ENCODE measurements around the gene VPS18. TPM values are rescaled to one million over a fixed set of nuclear protein-coding genes. Genes with fewer than 3 reads are reported as not detected.

VPS18 gene
- polyA plus RNA-seq, 1 donor from 2014 or later, result 13.8 TPM

DNA sequence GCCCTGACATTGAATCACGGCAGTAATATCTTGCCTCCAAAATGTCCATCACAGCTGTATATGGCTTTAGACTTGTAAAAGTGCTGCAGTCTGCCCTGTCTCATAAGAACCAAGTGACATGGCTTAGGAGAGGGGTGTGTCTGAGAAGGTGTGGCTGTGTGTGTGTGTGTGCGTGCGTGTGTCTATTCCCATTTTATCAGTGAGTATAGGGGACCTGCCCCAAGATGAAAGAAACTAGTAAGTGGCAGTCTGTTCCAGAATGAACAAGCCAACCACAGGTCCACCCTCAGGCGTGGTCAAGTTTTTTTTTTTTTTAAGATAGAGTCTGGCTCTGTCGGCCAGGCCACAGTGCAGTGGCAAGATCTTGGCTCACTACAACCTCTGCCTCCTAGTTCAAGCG is 14.6 kb upstream of the VPS18 start:
- H3K79me2 ChIP-seq (replicated peaks; ENCODE audit: insufficient read depth, low read length), result no peaks in the 10 kb centered on the region
- TF ChIP-seq, protein P1, sequence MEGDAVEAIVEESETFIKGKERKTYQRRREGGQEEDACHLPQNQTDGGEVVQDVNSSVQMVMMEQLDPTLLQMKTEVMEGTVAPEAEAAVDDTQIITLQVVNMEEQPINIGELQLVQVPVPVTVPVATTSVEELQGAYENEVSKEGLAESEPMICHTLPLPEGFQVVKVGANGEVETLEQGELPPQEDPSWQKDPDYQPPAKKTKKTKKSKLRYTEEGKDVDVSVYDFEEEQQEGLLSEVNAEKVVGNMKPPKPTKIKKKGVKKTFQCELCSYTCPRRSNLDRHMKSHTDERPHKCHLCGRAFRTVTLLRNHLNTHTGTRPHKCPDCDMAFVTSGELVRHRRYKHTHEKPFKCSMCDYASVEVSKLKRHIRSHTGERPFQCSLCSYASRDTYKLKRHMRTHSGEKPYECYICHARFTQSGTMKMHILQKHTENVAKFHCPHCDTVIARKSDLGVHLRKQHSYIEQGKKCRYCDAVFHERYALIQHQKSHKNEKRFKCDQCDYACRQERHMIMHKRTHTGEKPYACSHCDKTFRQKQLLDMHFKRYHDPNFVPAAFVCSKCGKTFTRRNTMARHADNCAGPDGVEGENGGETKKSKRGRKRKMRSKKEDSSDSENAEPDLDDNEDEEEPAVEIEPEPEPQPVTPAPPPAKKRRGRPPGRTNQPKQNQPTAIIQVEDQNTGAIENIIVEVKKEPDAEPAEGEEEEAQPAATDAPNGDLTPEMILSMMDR (IDR thresholded peaks at IDR 0.05; ENCODE audit: poor library complexity, severe bottlenecking), result no peak
- no peak for TF ChIP-seq EP300 (conservative IDR thresholded peaks at IDR 0.05; ENCODE audit: poor library complexity, severe bottlenecking)
- TF ChIP-seq EZH2 (IDR thresholded peaks at IDR 0.05; ENCODE audit: borderline replicate concordance, insufficient read depth, low read length, poor library complexity, severe bottlenecking), result no peak
- no peak for TF ChIP-seq RAD21 (conservative IDR thresholded peaks at IDR 0.05)
- TF ChIP-seq TAF1 (IDR thresholded peaks at IDR 0.05; ENCODE audit: low read depth), result no peak
- no peak for TF ChIP-seq REST (IDR thresholded peaks at IDR 0.05; ENCODE audit: borderline replicate concordance)
- TF ChIP-seq MXI1 (conservative IDR thresholded peaks at IDR 0.05; ENCODE audit: poor library complexity, severe bottlenecking), result no peak
- no peaks in the 10 kb centered on the region for H3K9me3 ChIP-seq (ENCODE audit: low read length)
- H3K27ac ChIP-seq (ENCODE audit: low read length), result no peak overlapping the region
- H3K9me2 ChIP-seq (ENCODE audit: insufficient read depth, low read length), result no peaks in the 10 kb centered on the region
- no peaks in the 10 kb centered on the region for H3F3A ChIP-seq (ENCODE audit: insufficient read depth, low read length, poor library complexity, severe bottlenecking)
- H3K27me3 ChIP-seq (ENCODE audit: insufficient read depth, low read depth, low read length), result no peaks in the 10 kb centered on the region
- no peaks in the 10 kb centered on the region for H3K36me3 ChIP-seq (ENCODE audit: insufficient read depth, low read length)
- no peaks in the 10 kb centered on the region for H4K20me1 ChIP-seq (ENCODE audit: insufficient read depth)
- no peak overlapping the region for H3K9ac ChIP-seq (ENCODE audit: low read length)
- H2AFZ ChIP-seq (ENCODE audit: low read depth, low read length), result no peak overlapping the region
- no peak overlapping the region for H3K4me3 ChIP-seq (ENCODE audit: low read length)
- H3K4me2 ChIP-seq (ENCODE audit: low read length), result no peak overlapping the region

GRCh38 chr15:40881351-40881750 is 12.9 kb upstream of the VPS18 start:
- Histone ChIP-seq H3K9ac (ENCODE audit: low read length) (no peak overlapping the region), H3K36me3 (ENCODE audit: insufficient read depth, low read length) (no peaks in the 10 kb centered on the region), H4K20me1 (ENCODE audit: insufficient read depth) (no peaks in the 10 kb centered on the region), H3K9me3 (ENCODE audit: low read length) (no peaks in the 10 kb centered on the region), H2AFZ (ENCODE audit: low read depth, low read length) (no peak overlapping the region), H3K79me2 (replicated peaks; ENCODE audit: insufficient read depth, low read length) (no peaks in the 10 kb centered on the region), H3K4me3 (ENCODE audit: low read length) (no peak overlapping the region), H3K4me2 (ENCODE audit: low read length) (no peak overlapping the region), H3K27me3 (ENCODE audit: insufficient read depth, low read depth, low read length) (no peaks in the 10 kb centered on the region), H3K9me2 (ENCODE audit: insufficient read depth, low read length) (no peaks in the 10 kb centered on the region), H3K27ac (ENCODE audit: low read length) (no peak overlapping the region), H3F3A (ENCODE audit: insufficient read depth, low read length, poor library complexity, severe bottlenecking) (no peaks in the 10 kb centered on the region)
- TF ChIP-seq SMC3 (conservative IDR thresholded peaks at IDR 0.05; ENCODE audit: poor library complexity), result no peak
- no peak for TF ChIP-seq EZH2 (IDR thresholded peaks at IDR 0.05; ENCODE audit: borderline replicate concordance, insufficient read depth, low read length, poor library complexity, severe bottlenecking)
- TF ChIP-seq, protein P1 (IDR thresholded peaks at IDR 0.05; ENCODE audit: poor library complexity, severe bottlenecking), result no peak
- TF ChIP-seq REST (IDR thresholded peaks at IDR 0.05; ENCODE audit: borderline replicate concordance), result no peak
- TF ChIP-seq MXI1 (conservative IDR thresholded peaks at IDR 0.05; ENCODE audit: poor library complexity, severe bottlenecking), result no peak
- no peak for TF ChIP-seq EP300 (conservative IDR thresholded peaks at IDR 0.05; ENCODE audit: poor library complexity, severe bottlenecking)
- no peak for TF ChIP-seq POLR2AphosphoS5 (IDR thresholded peaks at IDR 0.05)
- TF ChIP-seq TAF1 (IDR thresholded peaks at IDR 0.05; ENCODE audit: low read depth), result no peak
- TF ChIP-seq RAD21 (conservative IDR thresholded peaks at IDR 0.05), result no peak

All from neural cell (in vitro differentiated cells).